HG03521 (cell line): ENCODE data around the gene DOCK9.
"Not testable (repeated sequence)": the region's sequence is repeated elsewhere in the genome, so short reads cannot be mapped to it uniquely, and the experiment has no call there.

Experiments
- ATAC-seq: cut with Tn5 transposase; IDR thresholded peaks from one replicate; pipeline ENCODE4 v1.9.1; 2021; ENCODE audit warnings: mild to moderate bottlenecking, moderate library complexity; ENCODE audit not compliant: unreplicated experiment

The DOCK9 gene

DNA sequence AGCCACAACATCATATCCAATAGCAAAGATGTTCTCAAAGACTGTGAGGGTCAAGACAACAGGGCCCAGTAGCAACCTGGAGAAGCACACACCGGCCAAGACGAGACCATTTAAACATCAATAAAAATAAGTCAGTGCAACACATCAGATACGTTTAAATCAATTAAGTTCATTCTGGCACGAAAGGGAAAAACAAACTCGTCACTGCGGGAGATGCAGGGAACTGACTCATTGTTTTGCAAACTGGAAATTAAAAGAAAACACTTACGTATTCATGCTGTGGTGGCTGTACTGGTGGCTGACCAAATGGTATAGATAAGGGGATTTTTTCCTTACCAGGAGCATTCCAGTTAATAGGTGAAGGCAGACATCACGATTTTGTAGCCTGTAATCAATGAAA, 199.1 kb downstream of the DOCK9 start:
- no peak for ATAC-seq

DNA sequence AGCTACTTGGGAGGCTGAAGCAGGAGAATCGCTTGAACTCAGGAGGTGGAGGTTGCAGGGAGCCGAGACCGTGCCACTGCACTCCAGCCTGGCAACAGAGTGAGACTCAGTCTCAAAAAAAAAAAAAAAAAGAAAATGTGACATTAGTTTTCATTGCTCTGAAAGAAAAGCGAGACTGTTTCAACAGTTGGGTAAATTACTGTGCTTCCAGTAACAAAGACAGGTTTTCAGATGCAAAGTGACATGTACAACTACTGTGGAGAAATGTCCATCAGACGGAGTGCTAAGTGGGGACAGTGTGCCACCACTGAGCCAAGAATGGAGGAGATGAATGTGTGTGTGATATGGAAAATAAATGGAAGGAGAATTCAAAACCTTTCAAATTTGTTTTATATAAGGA, 201.2 kb downstream of the DOCK9 start:
- no peak for ATAC-seq

DNA sequence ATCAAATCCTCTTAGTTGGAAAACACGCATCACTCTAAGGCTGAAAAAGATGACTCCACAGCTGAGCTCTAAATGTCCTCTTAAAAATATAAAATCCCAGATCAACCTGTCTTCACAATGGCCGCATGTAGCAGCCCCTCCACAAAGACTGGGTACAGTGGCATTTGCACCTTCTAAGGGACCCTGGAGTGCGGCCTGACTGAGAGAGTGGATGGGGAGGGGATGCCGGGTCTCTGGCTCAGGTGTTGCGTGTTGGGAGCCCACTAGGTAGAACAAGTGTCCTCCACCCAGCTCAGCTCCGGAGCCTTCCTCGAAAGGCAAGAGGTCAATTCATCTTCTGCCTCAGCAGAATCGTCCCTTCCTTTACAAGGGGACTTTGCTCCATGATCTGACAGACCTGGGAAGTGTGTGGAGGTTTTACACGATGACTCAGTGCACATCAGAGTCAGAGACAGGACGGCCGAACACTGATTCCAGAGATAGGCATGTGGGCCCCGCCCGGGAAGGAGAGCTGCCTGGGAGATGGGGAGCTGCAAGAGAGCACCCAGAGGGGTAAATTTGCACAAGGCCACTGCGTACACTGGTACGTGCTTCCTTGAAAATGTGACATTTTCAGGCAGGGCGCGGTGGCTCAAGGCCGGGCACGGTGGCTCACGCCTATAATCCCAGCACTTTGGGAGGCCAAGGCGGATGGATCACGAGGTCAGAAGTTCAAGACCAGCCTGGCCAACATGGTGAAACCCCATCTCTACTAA, 201.8 kb downstream of the DOCK9 start:
- no peak for ATAC-seq

DNA sequence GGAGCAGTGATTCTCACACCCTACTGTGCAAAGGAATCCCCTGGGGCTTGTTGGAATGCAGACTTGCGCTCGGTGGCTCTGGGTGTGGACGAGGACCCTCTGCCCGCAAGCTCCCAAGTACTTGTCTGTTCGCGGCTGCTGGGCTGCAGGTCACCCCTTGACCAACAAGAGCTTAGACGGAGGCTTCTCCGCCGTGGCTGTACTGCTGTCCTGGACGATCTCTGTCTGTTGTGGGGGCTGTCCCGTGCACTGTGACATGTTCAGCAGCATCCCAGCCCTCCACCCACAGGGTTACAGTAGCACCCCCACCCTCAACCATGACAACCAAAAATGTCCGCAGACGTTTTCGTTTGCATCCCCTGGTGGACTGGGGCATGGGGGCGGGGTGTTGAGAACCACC, 202.5 kb downstream of the DOCK9 start:
- no peak for ATAC-seq

DNA sequence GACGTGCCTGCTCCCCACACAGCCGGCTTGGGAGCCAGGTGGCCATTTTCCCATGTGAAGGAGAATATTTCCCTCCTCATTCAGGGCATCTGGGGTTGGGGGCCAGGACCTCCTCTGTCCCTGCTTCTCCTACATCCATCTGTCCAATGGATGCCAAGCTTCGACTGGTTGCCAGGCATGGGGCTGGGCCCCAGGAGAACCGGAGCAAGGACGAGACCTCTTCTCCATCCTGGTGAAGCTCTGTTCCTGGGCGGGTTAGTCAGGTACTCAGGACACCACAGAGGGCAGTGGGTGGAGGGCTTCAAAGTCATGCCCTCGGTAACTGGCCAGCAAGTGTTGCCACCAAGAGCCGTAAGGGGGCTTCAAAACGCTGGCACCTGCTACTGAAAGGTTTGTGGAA, 203.1 kb downstream of the DOCK9 start:
- no peak for ATAC-seq

DNA sequence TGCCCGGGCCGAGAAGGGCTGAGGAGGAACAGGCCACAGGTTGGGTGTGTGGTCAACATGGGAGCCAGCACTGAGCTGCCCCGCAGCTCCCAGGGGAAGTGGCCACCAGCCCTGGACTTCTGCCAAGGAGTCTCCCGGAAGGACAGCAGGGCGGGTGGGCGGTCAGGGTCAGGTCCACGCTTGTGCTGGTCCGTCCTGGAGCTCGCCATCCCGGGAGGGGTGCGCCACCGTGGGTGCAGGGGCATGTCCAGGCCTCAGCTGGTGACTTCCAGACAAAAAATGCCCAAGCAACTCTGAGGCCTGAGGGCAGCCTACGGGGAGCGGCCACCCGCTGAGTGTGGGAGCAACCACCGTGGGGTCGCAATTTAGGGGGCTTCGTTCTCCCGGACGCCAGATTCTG, 203.9 kb downstream of the DOCK9 start:
- ATAC-seq, result no peak

DNA sequence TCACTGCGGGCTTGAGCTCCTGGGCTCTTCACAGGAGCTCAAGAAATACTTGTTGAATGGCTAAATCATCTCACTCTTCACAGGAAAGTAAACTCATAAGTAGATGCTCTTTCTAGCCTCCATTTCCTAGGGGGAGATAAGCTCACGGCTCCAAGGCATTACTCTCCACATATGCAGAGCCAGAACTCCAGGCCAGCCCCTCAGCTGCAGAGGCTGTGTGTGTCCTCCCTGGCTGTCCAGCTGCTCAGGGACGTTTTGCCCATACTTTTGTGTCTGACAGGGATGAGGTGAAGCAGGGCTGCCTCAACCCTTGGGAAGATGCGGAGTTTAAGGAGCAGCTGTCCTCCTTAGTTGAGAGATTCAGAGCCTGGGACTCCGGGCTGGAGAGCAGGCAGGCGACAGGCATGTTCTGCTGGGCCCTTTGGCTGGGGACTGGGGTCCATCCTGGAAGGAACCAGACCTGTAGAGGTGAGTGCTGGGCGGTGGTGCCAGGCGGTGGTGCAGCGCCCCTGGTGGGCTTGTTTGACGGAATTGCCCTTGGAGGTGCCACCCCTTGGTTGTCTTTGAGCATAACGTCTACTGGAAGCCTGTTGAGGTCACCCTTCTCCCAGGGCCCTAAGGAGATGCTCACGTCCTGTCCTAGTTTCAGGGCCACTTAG, 204.9 kb downstream of the DOCK9 start:
- ATAC-seq, result no peak

DNA sequence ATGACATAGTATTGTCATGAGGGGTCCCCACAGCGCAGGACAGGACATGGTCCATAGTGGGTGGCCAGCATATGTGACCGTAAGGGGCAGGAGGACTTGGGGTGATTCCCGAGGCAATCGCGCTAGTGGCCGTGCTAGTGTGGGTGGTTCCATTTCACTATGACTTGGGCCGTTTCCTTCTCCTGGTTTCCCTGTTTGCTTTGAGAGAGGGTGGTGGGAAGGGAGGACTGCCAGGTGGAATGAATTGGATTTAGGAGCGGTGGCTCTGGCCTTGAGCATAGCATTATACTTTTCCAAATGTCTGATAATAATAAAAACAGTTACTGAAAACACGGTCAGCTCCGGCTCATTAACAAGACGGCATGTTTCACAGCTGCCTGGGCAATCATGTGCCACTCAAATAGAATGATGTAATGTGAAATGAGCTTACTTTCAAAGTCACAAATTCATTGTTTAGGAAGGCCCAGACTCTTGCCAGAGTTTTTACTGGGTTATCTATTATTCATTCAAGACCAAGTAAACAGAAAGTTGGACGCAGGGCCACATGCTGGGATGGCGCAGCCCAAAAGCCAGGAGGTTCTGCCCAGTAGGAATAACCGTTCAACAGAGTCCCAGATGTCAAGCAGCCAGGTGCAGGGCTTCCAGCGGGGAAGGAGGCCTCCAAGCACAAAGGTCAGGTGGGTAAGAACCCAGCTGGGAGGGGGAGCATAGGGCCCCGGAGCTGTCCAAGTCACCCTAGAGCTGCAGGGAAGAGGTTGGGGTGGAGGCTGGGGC, 205.8 kb downstream of the DOCK9 start:
- no peak for ATAC-seq

DNA sequence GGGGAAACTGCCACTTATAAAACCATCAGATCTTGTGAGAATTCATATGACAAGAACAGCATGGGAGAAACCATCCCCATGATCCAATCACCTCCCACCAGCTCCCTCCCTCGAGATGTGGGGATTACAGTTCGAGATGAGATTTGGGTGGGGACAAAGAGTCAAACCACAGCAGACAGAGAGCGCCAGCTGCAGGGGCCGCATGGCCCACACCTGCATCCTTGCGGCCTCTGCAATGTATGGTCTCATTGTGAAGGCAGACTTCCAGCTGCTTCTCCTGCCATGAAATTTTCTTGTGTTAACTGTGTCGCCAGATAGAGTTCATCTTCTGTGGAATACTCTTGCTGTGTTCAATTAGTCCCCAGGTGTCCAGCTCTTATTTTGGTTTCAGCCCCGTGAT, 208.1 kb downstream of the DOCK9 start:
- no peak for ATAC-seq

DNA sequence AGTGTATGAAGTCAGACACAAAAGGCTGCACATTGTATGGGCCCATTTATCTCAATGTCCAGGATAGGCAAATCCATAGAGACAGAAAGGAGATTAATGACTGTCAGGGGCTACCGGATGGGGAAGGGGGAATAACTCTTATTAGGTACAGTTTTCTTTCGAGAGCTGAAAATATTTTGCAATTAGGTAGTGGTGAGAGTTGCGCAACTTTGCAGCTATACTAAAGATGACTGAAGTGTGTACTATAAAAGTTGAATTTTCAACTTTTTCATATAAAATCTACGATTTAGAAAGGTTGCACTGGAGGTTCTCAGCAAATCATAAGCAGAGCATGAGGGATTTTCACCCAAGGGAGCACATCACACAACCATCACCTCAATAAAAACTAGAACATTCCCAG, 209.3 kb downstream of the DOCK9 start:
- ATAC-seq, result no peak

DNA sequence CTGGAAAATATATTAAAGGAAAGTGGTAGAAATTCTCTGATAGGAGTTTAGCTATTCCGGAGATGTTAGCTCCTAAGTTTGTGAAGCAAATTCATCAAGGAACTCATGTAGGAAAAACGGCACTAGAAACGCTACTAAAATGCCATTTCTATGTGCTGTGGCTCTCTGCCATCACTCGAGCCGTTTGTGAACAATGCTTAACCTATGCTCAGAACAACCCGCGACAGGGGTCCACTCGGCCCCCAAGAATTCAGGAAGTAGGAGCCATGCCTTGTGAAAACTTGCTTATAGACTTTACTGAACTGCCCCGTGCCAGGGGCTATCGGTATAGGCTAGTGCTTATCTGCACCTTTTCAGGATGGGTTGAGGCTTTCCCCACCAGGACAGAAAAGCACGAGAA, 211.2 kb downstream of the DOCK9 start:
- ATAC-seq, result no peak

DNA sequence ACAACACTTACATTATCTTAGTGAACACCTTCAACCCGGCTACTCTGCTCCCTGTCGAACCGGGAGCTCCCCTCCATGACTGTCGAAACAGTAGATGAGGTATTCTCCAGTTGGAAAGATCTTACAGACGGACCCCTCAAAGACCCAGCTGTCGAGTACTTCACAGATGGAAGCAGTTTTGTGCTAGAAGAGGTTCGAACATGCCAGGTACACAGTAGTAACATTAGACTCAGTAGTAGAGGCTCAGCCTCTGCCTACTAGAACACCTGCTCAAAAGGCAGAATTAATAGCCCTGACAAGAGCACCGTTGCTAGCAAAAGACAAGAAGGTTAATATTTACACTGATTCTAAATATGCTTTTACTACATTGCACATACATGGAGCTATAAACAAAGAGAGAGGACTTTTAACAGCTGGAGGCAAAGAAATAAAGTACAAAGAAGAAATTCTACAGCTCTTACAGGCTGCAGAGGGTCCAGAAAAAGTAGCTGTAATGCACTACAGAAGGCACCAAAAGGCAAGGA, 211.8 kb downstream of the DOCK9 start:
- no peak for ATAC-seq

DNA sequence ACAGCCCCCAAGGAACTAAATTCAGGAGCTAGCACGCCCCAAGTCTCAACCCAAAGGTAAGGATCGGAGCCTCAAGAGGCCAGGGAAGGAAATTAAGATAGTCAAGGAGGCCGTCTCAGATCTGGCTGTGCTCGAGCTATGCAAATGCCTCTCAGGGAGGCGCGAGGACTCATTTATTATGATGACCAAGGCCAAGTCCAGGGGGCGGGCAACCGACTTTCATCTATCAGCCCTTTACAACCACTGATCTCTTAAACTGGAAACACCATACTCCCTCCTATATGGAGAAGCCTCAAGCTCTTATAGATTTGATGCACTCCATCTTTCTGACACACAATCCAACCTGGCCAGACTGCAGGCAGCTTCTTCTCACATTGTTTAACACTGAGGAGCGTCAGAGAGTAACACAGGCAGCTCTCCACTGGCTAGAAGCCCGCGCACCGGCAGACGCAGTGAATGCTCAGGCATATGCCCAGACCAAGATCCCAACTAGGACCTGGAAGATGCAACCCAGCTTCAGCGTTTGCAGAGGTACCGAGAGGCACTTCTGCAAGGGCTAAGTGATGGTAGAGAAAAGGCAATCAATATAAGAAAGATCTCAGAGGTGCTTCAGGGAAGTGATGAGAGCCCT, 215.8 kb downstream of the DOCK9 start:
- ATAC-seq, result no peak

DNA sequence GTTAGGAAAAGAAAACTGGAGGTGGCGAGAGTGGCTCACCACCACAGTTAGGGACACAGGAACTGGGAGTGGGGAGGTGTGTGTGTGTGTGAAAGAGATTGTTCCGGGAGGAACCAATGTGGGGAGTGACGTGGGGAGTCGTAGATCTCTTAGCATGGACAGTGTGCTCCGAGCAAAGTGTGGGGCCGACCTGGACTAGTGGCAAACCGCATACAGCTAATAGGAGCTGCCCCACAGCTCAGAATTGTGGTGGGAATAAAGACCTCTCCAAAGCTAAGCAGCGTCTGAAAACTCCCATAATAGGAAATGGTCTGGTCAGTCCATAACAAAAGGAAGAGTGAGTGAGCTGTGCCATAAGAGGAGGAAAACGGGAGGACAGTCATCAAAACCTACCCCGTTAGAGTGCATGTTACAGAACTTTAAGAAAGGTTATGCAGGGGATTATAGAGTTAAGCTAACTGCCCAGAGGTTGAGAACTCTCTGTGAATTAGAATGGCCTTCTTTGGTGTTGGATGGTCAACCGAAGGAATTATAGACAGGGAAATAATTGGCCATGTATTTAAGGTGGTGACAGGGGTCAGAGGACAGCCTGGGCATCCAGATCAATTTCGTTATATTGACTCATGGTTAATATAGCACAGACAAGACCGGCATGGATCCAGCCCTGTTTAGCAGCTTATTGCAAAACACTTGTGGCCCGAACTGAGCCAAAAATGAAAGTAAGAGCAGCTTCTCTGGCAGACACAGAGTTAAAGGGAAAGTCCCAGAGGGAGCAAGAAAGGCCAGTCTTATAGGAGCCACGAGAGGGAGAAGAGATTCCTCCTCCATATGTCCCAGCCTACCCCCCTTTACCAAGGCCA, 216.5 kb downstream of the DOCK9 start:
- peak; percentile 51 for ATAC-seq

DNA sequence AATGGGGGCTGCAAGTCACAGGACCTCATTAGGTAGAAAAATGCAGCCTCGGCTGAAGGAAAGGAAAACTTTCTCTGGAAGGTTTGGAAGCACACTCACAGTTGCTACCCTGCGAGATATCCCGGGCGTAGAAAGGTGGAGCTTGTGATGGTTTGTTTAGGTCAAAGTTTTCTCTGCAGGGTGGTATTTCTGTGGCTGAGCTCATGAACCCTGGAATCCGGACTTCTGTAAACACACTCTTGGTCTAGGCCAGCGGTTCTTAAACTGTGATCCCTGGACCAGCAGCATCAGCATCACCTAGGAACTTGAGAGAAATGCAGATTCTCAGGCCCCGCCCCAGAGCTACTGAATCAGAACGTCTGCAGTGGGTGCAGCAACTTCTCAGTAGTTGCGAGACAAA, 222.1 kb downstream of the DOCK9 start:
- no peak for ATAC-seq

DNA sequence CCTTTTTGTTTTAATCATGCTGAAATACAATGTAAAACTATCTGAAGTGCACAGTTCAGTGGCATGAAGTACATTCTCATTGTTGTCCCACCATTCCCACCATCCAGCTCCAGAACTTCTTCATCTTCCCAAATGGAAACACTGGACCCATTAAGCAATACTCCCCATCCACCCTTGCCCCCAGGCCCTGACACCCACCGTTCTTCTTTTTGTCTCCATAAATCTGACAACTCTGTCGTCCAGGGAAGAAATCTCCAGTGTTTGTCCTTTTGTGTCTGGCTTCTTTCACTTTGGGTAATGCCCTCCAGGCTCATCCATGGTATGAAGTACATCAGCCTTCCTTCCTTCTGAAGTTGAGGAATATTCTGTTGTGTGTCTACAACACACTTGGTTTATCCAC, 222.7 kb downstream of the DOCK9 start:
- ATAC-seq, result no peak

DNA sequence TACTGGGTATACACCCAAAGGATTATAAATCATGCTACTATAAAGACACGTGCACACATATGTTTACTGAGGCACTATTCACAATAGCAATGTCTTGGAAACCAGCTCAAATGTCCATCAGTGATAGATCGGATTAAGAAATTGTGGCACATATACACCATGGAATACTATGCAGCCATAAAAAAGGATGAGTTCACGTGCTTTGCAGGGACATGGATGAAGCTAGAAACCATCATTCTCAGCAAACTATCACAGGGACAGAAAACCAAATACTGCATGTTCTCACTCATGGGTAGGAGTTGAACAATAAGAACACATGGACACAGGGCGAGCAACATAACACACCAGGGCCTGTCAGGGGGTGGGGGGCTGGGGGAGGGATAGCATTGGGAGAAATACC, 223.4 kb downstream of the DOCK9 start:
- not testable (repeated sequence) for ATAC-seq

DNA sequence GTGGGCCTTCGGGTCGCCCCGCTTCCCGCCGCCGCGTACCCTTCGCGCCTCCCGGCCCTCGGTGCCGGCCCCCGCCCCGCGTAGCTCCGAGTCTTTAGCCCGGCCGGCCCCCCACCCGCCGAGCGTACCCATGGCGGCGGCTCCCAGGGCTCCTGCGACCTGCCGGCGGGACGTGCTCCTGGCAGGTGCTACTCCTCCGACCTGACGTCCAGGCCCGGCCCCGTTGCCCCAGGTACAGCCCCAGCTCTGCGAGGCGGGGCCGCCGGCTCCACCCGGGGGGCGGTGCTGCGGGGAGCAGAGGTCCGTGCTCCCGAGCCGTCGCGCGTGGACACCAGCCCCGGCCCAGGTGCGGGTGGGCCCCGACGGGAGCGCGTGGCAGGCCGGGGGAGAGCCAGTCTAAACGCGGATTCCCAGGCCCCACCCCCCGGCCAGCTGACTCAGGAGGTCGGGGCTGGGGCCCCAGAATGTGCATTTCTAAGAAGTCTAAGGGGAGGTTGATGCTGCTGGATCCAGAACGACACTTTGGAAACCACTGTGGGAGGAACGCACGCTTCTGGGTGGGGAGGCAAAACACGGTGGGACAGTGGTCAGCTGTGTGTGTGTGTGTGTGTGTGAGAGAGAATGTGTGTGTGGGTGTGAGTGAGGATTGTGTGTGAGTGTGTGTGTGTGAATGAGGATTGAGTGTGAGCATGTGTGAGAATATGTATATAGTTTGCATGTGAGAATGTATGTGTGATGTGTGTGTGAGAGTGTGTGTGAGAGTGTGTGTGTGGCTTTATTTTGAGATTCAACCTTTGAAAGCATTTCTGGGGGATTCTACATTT, 225.2 kb downstream of the DOCK9 start, which contains the start of gene SLC15A1:
Gene SLC15A1 (minus strand): TSS at position 206 of the 824 bp plus-strand sequence. CDS start 74 bp downstream, at position 132.
- ATAC-seq, result no peak

DNA sequence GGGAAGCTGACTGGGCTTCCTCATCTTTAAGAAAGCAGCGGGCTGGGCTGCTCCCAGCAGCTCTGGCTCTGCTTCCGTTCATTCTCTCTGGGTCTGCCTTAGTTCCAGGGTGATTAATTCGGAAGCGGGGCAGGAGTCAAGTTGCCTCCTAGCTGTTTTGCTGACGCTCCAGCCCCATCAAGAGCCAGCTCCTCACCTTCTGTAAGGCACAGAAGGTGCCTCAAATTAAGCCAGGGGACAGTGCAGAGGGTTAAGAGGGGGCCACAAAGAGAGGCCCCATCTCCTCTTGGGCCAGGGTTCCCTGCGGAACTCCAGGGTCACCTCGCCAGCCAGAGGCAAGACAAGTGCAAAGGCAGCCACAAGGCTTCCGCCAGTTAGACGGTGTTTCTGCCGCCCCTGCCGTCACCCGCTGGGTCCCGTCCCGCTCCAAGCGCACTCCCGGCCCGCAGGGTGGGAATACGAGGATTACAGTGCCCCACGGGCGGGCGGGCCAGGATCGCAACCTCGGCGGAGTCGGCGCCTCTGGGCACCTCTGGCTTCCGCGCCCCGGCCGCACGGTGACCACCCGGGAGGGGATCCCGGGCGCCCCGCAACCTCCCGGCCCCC, 225.9 kb downstream of the DOCK9 start:
- ATAC-seq, result no peak
